GM12873 (cell line): Measurements from ENCODE around the gene CYP4Z1.

Source experiments
- TF ChIP-seq, protein P1 (sequence below): IDR thresholded peaks from 2 replicates; pipeline ENCODE4 v1.5.1; 2012; ENCODE audit warnings: low read depth, mild to moderate bottlenecking, moderate library complexity, low read length, control low read depth; ENCODE audit not compliant: insufficient read depth; ENCODE audit errors: missing control alignments

Gene CYP4Z1

DNA sequence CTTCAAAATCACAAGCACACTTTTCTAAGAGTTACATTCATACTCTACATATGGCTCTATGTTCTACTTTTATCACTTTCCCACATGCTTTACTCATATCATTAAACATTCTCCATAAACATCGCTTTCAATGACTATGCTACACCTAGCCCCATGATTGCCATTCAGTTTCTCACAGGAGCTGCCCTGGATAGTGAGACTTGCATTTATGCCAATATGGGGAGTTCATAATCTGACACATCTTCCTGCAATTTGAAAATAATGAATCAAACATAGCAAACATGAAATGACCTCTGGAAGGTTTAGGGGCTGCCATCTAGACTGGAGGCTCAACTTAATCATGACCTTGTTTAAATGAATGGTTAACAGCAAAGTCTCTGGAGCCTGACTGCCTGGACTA, 61.2 kb downstream of the CYP4Z1 start:
- TF ChIP-seq, protein P1, sequence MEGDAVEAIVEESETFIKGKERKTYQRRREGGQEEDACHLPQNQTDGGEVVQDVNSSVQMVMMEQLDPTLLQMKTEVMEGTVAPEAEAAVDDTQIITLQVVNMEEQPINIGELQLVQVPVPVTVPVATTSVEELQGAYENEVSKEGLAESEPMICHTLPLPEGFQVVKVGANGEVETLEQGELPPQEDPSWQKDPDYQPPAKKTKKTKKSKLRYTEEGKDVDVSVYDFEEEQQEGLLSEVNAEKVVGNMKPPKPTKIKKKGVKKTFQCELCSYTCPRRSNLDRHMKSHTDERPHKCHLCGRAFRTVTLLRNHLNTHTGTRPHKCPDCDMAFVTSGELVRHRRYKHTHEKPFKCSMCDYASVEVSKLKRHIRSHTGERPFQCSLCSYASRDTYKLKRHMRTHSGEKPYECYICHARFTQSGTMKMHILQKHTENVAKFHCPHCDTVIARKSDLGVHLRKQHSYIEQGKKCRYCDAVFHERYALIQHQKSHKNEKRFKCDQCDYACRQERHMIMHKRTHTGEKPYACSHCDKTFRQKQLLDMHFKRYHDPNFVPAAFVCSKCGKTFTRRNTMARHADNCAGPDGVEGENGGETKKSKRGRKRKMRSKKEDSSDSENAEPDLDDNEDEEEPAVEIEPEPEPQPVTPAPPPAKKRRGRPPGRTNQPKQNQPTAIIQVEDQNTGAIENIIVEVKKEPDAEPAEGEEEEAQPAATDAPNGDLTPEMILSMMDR: no peak

DNA sequence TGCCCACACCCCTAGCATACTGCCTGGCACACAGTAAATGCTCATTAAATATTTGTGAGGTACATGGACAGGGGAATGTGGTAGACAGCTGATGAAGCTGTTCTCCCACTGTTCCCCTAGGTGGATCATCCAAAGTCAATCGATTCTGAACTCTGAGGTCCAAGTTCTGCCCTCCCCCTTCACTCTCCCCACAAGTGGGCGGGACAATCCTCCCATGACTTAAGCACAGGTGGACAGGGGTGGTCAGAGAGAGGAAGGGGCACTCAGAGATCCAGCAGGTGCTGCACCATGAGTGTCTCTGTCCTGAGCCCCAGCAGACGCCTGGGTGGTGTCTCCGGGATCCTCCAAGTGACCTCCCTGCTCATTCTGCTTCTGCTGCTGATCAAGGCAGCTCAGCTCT, 70.2 kb downstream of the CYP4Z1 start, which contains the start of gene CYP4A22:
Gene CYP4A22 (plus strand): TSS at position 244 of the 400 bp plus-strand sequence. CDS start 45 bp downstream, at position 289.
- TF ChIP-seq, protein P1: no peak

DNA sequence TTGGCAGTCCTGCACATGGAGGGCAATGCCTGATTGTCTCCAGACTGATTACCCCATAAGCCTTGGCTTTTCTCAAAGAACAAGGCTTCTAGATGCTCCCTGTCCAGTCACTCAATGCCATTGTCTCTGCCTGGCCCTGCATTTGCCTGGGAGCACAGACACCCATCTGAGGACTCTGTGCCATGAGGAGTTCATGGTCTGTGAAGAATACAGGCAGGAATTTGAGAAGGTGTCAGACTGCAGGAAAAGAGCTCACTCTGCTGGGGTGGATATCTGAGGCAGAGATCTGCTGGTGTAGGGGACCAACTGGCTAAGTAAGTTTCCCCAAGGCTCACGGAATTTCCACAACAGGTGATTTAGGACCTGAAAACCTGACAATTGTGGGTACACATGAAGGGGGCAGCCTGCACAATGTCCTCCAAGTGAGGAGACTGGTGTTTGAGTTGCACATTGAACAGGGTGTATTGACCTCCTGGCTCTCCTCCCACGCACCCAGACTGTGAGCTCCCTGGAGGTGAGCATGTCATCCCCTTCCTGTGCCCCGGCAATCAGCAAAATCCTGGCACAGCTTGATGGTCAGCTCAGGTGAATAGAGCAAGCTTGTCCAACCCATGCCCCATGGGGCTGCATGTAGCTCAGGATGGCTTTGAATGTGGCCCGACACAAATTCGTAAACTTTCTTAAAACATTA, 71.0 kb downstream of the CYP4Z1 start:
- TF ChIP-seq, protein P1: no peak

DNA sequence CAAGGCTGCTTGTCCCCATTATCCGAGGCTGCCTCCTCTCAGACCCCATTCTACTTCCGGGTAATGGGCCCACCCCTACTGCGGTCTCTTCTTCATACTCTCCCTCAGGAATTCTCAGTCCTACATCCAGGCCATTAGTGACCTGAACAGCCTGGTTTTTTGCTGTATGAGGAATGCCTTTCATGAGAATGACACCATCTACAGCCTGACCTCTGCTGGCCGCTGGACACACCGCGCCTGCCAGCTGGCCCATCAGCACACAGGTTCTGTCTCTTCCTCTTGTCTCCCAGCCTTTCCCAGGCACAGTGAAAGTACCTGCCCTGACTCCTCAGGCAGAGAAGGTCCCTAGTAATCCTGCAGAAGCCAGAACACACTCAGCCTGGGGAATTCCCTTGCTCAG, 76.6 kb downstream of the CYP4Z1 start:
- TF ChIP-seq, protein P1: peak; percentile 42

DNA sequence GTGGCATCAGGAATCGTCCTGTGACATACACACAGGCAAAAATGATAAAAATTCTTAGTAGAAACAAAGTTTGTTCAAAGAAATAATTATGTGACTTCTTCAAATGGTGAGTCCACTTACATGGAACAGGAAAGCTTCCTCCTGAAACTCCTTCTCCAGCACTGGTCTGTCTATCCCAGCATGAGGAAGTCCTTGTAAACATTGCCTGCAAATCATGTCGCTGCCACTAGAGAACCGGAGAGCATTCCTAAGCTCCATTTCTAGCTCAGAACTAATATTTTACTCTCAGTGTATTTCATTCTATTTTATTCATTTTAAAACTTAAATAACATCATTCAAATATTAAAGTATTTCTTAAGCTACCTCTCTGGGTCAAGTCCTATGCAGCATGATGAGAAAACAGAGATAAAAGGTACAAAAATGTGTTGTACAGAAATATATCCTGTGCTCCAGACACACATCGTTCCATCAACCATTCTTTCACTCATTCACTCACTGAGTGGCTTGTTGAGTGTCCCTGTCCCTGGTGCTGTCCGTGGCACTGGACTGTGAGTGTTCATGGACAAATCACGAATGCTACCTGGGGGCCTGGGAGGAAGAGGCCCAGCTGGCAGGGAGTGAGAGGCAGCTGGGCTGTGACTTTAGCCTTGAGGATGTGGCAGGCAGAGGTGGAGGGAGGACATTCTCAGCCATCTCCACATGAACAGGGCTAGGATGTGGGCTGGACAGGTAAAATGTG, 80.2 kb downstream of the CYP4Z1 start:
- TF ChIP-seq, protein P1: no peak

DNA sequence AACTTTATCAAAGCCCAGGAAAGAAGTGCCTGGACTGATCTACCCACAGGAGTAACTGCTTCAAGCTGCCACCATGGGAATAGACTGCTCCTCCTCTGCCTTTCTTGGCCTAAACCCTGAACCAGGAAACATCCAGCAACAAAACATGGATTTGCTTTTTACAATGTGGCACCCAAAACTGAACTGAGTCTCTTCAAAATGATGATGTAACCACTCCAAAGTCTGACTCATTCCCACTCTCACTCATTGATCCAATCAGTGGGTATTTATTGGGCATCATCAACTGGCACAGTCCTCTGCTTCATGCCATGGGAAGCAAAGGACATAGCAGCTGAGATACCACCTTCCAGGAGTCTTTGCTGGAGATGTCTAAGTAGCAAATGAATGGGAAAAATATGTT, 93.7 kb downstream of the CYP4Z1 start:
- TF ChIP-seq, protein P1: no peak

DNA sequence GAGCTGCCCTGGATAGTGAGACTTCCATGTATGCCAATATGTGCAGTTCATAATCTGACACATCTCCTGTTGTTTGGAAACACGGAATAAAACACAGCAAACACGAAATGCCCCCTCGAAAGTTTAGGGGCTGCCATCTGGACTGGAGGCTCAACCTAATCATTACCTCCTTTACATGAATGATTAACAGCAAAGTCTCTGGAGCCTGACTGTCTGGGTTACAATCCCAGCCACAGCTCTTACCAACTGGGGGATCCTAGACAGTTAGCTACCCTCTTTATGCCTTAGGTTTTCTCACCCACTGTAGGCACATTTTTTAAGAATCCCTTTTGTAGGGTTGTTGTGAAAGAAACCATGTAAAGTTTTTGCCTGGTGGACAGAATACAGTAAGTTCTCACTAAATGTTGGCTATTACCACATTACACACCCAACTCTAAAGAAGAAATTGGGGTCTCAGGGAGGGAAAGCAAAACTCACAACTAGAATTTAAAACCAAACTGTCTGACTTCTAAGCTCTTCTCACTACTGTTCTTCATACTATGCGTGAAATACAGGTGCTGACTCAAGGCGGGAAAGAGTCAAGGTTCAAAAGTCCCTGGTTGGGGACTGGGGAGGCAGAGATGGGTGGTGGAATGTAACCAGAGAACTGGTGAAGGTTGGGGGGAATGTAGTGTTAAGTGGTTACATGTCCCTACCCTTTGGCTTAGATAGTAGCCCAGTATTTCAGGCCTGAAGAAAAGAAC, 94.4 kb downstream of the CYP4Z1 start:
- TF ChIP-seq, protein P1: no peak
